DOHH2 (cell line): Measurements from ENCODE around the gene COL5A2.

ENCODE experiments used
- CTCF ChIP-seq: fragments of 200-600 bp; sonication (generic); IDR thresholded peaks from one replicate; pipeline ENCODE4 v1.5.1; 2014; ENCODE audit warnings: antibody characterized with exemption, mild to moderate bottlenecking, low read depth, low read length; ENCODE audit not compliant: poor library complexity, severe bottlenecking
- EZH2phosphoT487 ChIP-seq: fragments of 200-600 bp; sonication (generic); IDR thresholded peaks from 2 replicates; pipeline ENCODE4 v1.6.1; 2017; ENCODE audit warnings: borderline replicate concordance, mild to moderate bottlenecking, antibody characterized with exemption, low read length, moderate library complexity, mixed read lengths

GRCh38 chr2:189218236-189218635, 38.7 kb upstream of the COL5A2 start:
- TF ChIP-seq CTCF (no peak), EZH2phosphoT487 (no peak)
